ENCODE results near the gene UBXN7.

UBXN7 gene

DNA sequence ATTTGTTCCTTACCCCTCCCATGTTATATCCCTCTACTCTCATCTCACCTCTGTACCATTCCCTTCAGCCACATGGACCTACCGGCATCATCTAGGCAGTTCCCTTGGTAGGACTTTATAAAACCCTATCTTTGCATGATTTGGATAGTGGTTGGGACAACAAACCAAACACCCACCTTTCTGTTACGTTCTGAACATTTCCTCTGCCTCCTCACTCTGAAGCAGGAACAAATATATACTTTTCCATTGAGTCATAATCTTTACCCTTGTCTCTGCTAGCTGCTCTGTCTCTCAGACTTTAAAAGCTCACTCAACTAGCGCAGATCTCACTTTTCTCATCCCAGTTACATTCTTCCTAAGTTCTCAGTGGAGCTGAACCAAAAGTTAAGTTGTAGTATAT is 17.8 kb downstream of the UBXN7 start:
- Histone ChIP-seq H2AFZ (ENCODE audit: low read depth, low read length) (no peak overlapping the region), H3K9me3 (ENCODE audit: insufficient read depth, low read length, severe bottlenecking) (no peaks in the 10 kb centered on the region), H3K27me3 (ENCODE audit: insufficient read depth, low read length, poor library complexity) (no peaks in the 10 kb centered on the region), H3K79me2 (ENCODE audit: insufficient read depth, low read length) (peaks cover 98% of the 10 kb centered on the region), H3K36me3 (ENCODE audit: insufficient read depth, low read length) (peaks cover 1% of the 10 kb centered on the region; the same call in 1 of the 2 replicates), H3K9ac (ENCODE audit: low read depth, low read length) (no peak overlapping the region), H3K4me2 (ENCODE audit: insufficient read depth, low read length) (no peak overlapping the region), H3K4me1 (ENCODE audit: insufficient read depth, low read length) (no peaks in the 10 kb centered on the region), H4K20me1 (ENCODE audit: insufficient read depth, low read length) (peaks cover 48% of the 10 kb centered on the region), H3K27ac (ENCODE audit: low read length) (no peak overlapping the region), H3K4me3 (ENCODE audit: low read depth in 1 of 2, low read length in 2 of 2) (no peak overlapping the region)
- TF ChIP-seq, protein P1, sequence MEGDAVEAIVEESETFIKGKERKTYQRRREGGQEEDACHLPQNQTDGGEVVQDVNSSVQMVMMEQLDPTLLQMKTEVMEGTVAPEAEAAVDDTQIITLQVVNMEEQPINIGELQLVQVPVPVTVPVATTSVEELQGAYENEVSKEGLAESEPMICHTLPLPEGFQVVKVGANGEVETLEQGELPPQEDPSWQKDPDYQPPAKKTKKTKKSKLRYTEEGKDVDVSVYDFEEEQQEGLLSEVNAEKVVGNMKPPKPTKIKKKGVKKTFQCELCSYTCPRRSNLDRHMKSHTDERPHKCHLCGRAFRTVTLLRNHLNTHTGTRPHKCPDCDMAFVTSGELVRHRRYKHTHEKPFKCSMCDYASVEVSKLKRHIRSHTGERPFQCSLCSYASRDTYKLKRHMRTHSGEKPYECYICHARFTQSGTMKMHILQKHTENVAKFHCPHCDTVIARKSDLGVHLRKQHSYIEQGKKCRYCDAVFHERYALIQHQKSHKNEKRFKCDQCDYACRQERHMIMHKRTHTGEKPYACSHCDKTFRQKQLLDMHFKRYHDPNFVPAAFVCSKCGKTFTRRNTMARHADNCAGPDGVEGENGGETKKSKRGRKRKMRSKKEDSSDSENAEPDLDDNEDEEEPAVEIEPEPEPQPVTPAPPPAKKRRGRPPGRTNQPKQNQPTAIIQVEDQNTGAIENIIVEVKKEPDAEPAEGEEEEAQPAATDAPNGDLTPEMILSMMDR (IDR thresholded peaks at IDR 0.05; ENCODE audit: borderline replicate concordance, extremely low read depth, low read length, poor library complexity, severe bottlenecking): no peak
- no peak for TF ChIP-seq EZH2 (IDR thresholded peaks at IDR 0.05; ENCODE audit: borderline replicate concordance, low read depth, low read length, severe bottlenecking)
- DNase-seq: no peak
- no peak for ATAC-seq (ENCODE audit: insufficient read depth, low read depth)

DNA sequence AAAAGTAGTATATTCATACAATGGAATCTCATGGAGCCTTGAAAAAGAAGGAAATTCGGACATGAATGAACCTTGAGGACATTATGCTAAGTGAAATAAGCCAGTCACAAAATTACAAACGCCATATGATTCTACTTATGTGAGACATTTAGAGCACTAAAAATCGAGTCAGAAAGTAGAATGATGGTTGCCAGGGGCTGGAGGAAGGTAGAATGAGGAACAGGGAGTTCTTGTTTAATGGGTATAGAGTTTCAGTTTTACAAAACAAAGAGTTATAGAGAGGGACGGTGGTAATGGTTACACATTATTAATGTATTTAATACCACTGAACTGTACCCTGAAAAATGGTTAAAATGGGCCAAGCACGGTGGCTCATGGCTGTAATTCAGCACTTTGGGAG is 19.5 kb downstream of the UBXN7 start:
- Histone ChIP-seq H3K4me3 (ENCODE audit: low read depth in 1 of 2, low read length in 2 of 2) (no peak overlapping the region), H2AFZ (ENCODE audit: low read depth, low read length) (no peak overlapping the region), H3K36me3 (ENCODE audit: insufficient read depth, low read length) (no peaks in the 10 kb centered on the region), H3K4me2 (ENCODE audit: insufficient read depth, low read length) (no peak overlapping the region), H3K9me3 (ENCODE audit: insufficient read depth, low read length, severe bottlenecking) (no peaks in the 10 kb centered on the region), H3K9ac (ENCODE audit: low read depth, low read length) (no peak overlapping the region), H3K4me1 (ENCODE audit: insufficient read depth, low read length) (no peaks in the 10 kb centered on the region), H3K27ac (ENCODE audit: low read length) (no peak overlapping the region), H3K79me2 (ENCODE audit: insufficient read depth, low read length) (peaks cover 98% of the 10 kb centered on the region), H4K20me1 (ENCODE audit: insufficient read depth, low read length) (peaks cover 33% of the 10 kb centered on the region), H3K27me3 (ENCODE audit: insufficient read depth, low read length, poor library complexity) (no peaks in the 10 kb centered on the region)
- no peak for DNase-seq
- no peak for TF ChIP-seq EZH2 (IDR thresholded peaks at IDR 0.05; ENCODE audit: borderline replicate concordance, low read depth, low read length, severe bottlenecking)
- TF ChIP-seq, protein P1 (IDR thresholded peaks at IDR 0.05; ENCODE audit: borderline replicate concordance, extremely low read depth, low read length, poor library complexity, severe bottlenecking): no peak
- no peak for ATAC-seq (ENCODE audit: insufficient read depth, low read depth)

GRCh38 chr3:196409409-196409808 is 22.8 kb downstream of the UBXN7 start:
- Histone ChIP-seq H3K4me2 (ENCODE audit: insufficient read depth, low read length) (no peak overlapping the region), H2AFZ (ENCODE audit: low read depth, low read length) (no peak overlapping the region), H3K27me3 (ENCODE audit: insufficient read depth, low read length, poor library complexity) (no peaks in the 10 kb centered on the region), H3K9ac (ENCODE audit: low read depth, low read length) (no peak overlapping the region), H3K4me1 (ENCODE audit: insufficient read depth, low read length) (no peaks in the 10 kb centered on the region), H3K27ac (ENCODE audit: low read length) (no peak overlapping the region), H3K4me3 (ENCODE audit: low read depth in 1 of 2, low read length in 2 of 2) (no peak overlapping the region), H3K79me2 (ENCODE audit: insufficient read depth, low read length) (peaks cover 92% of the 10 kb centered on the region), H3K9me3 (ENCODE audit: insufficient read depth, low read length, severe bottlenecking) (no peaks in the 10 kb centered on the region), H4K20me1 (ENCODE audit: insufficient read depth, low read length) (peaks cover 17% of the 10 kb centered on the region; the same call in 1 of the 2 replicates), H3K36me3 (ENCODE audit: insufficient read depth, low read length) (peaks cover 23% of the 10 kb centered on the region)
- DNase-seq: no peak
- TF ChIP-seq, protein P1 (IDR thresholded peaks at IDR 0.05; ENCODE audit: borderline replicate concordance, extremely low read depth, low read length, poor library complexity, severe bottlenecking): no peak
- TF ChIP-seq EZH2 (IDR thresholded peaks at IDR 0.05; ENCODE audit: borderline replicate concordance, low read depth, low read length, severe bottlenecking): no peak
- ATAC-seq (ENCODE audit: insufficient read depth, low read depth): 0 out of 3 replicates have a peak, but pooled peaks have one; percentile 22

All from DND-41 (cell line).